ENCODE data around the gene BANK1.

BANK1 gene

GRCh38 chr4:101790521-101791181 is at the start of gene BANK1:
BANK1 (plus strand) TSS chr4:101790730; CDS start chr4:101790881, 151 bp downstream.
- peak; percentile 23 for DNase-seq

GRCh38 chr4:101753721-101754120 is 36.8 kb upstream of the BANK1 start:
- DNase-seq, result no peak

GRCh38 chr4:101756181-101756580 is 34.3 kb upstream of the BANK1 start:
- DNase-seq, result no peak

- DNase-seq, result no peak
Observed at GRCh38 chr4:101761405-101761804, 29.1 kb upstream of the BANK1 start.

GRCh38 chr4:101762025-101762424 is 28.5 kb upstream of the BANK1 start:
- no peak for DNase-seq

GRCh38 chr4:101762534-101762933 is 28.0 kb upstream of the BANK1 start:
- no peak for DNase-seq

GRCh38 chr4:101763576-101763975 is 27.0 kb upstream of the BANK1 start:
- no peak for DNase-seq

GRCh38 chr4:101774807-101775206 is 15.7 kb upstream of the BANK1 start:
- no peak for DNase-seq

GRCh38 chr4:101777431-101777830 is 13.1 kb upstream of the BANK1 start:
- DNase-seq, result no peak

GRCh38 chr4:101780284-101780683 is 10.2 kb upstream of the BANK1 start:
- DNase-seq, result no peak

- DNase-seq, result no peak
Observed at GRCh38 chr4:101782546-101782945, 8.0 kb upstream of the BANK1 start.

- DNase-seq, result no peak
Observed at GRCh38 chr4:101784957-101785356, 5.6 kb upstream of the BANK1 start.

- DNase-seq, result no peak
Observed at GRCh38 chr4:101785486-101785885, 5.0 kb upstream of the BANK1 start.

- no peak for DNase-seq
Observed at GRCh38 chr4:101787701-101788316, 2.7 kb upstream of the BANK1 start.

- DNase-seq, result peak; percentile 1
Observed at GRCh38 chr4:101791182-101791558, 640 bp downstream of the BANK1 start.

- no peak for DNase-seq
Observed at GRCh38 chr4:101792056-101792590, 1.6 kb downstream of the BANK1 start.

GRCh38 chr4:101793397-101793796 is 2.9 kb downstream of the BANK1 start:
- no peak for DNase-seq

- no peak for DNase-seq
Observed at GRCh38 chr4:101794806-101795205, 4.3 kb downstream of the BANK1 start.

GRCh38 chr4:101795704-101796103 is 5.2 kb downstream of the BANK1 start:
- no peak for DNase-seq

GRCh38 chr4:101801958-101802357 is 11.4 kb downstream of the BANK1 start:
- DNase-seq, result no peak

GRCh38 chr4:101806914-101807313 is 16.4 kb downstream of the BANK1 start:
- DNase-seq, result no peak

GRCh38 chr4:101807351-101807750 is 16.8 kb downstream of the BANK1 start:
- no peak for DNase-seq

- DNase-seq, result no peak
Observed at GRCh38 chr4:101813604-101814003, 23.1 kb downstream of the BANK1 start.

- no peak for DNase-seq
Observed at GRCh38 chr4:101818362-101818761, 27.8 kb downstream of the BANK1 start.

GRCh38 chr4:101823864-101824263 is 33.3 kb downstream of the BANK1 start:
- DNase-seq, result no peak

Data from NCI-H510A (cell line).